GM23338 (cell line): ENCODE results near the gene ELFN2. TPM values are rescaled to one million over a fixed set of nuclear protein-coding genes. Genes with fewer than 3 reads are reported as not detected.

Source experiments
- ATAC-seq: fragments of 200-7000 bp; cut with Tn5 transposase; 3 replicates; pipeline ENCODE4 v1.9.1; 2020
- DNase-seq: peaks from one replicate; pipeline ENCODE4 v3.0.0-alpha.2; 2015; ENCODE audit warnings: low spot score
- H2AFZ ChIP-seq: fragments of 200-600 bp; sonication (generic); 2 replicates; pipeline ENCODE4 v1.8.0; 2016; ENCODE audit warnings: antibody characterized with exemption, mild to moderate bottlenecking, moderate library complexity
- H3F3A ChIP-seq: fragments of 200-600 bp; sonication (generic); replicated peaks from 2 replicates; pipeline ENCODE4 v1.8.0; 2017; ENCODE audit warnings: antibody characterized with exemption, mixed run types, low read depth
- H3K27ac ChIP-seq: fragments of 200-600 bp; sonication (generic); 2 replicates; pipeline ENCODE4 v1.6.1; 2016; ENCODE audit warnings: low read depth
- H3K27me3 ChIP-seq: fragments of 200-600 bp; sonication (generic); 2 replicates; pipeline ENCODE4 v1.8.0; 2016; ENCODE audit warnings: mild to moderate bottlenecking, mixed run types, moderate library complexity; ENCODE audit not compliant: insufficient read depth
- H3K36me3 ChIP-seq: fragments of 200-600 bp; sonication (generic); 2 replicates; pipeline ENCODE4 v1.8.0; 2016; ENCODE audit warnings: mild to moderate bottlenecking; ENCODE audit not compliant: insufficient read depth
- H3K4me1 ChIP-seq: fragments of 200-600 bp; sonication (generic); 2 replicates; pipeline ENCODE4 v1.8.0; 2016; ENCODE audit warnings: mild to moderate bottlenecking, moderate library complexity; ENCODE audit not compliant: insufficient read depth
- H3K4me2 ChIP-seq: fragments of 200-600 bp; sonication (generic); 2 replicates; pipeline ENCODE4 v1.7.1; 2017; ENCODE audit warnings: mixed run types
- H3K4me3 ChIP-seq: fragments of 200-600 bp; sonication (generic); 2 replicates; pipeline ENCODE4 v1.6.1; 2016; ENCODE audit warnings: mixed run types
- H3K79me2 ChIP-seq: fragments of 200-600 bp; sonication (generic); replicated peaks from 2 replicates; pipeline ENCODE4 v1.8.0; 2017; ENCODE audit warnings: mild to moderate bottlenecking; ENCODE audit not compliant: insufficient read depth
- H3K9me2 ChIP-seq: fragments of 200-600 bp; sonication (generic); 2 replicates; pipeline ENCODE4 v1.8.0; 2017; ENCODE audit not compliant: insufficient read depth
- H4K20me1 ChIP-seq: fragments of 200-600 bp; sonication (generic); replicated peaks from 2 replicates; pipeline ENCODE4 v1.8.0; 2017; ENCODE audit warnings: mild to moderate bottlenecking; ENCODE audit not compliant: insufficient read depth
- H3K27ac Mint-ChIP-seq: 2 replicates; pipeline ENCODE4 v1.8.0; 2020; ENCODE audit warnings: inconsistent platforms, mild to moderate bottlenecking, moderate library complexity, mixed read lengths
- H3K27me3 Mint-ChIP-seq: 3 replicates; pipeline ENCODE4 v1.8.0; 2022; ENCODE audit warnings: low read depth, mild to moderate bottlenecking, moderate library complexity, mixed read lengths, inconsistent platforms; ENCODE audit not compliant: insufficient read depth, poor library complexity
- H3K36me3 Mint-ChIP-seq: 3 replicates; pipeline ENCODE4 v1.8.0; 2021; ENCODE audit warnings: low read depth, mild to moderate bottlenecking, inconsistent platforms, moderate library complexity, mixed read lengths
- H3K4me1 Mint-ChIP-seq: 3 replicates; pipeline ENCODE4 v1.8.0; 2020; ENCODE audit warnings: mild to moderate bottlenecking, inconsistent platforms, mixed read lengths
- H3K4me3 Mint-ChIP-seq: 3 replicates; pipeline ENCODE4 v1.8.0; 2021; ENCODE audit warnings: moderate library complexity, mild to moderate bottlenecking, inconsistent platforms, mixed read lengths
- H3K9me3 Mint-ChIP-seq: 3 replicates; pipeline ENCODE4 v1.8.0; 2020; ENCODE audit warnings: moderate library complexity, mild to moderate bottlenecking, inconsistent platforms, mixed read lengths
- EZH2 ChIP-seq: fragments of 200-600 bp; sonication (generic); IDR thresholded peaks from one replicate; pipeline ENCODE4 v1.8.0; 2017; ENCODE audit warnings: antibody characterized with exemption, mild to moderate bottlenecking, low read depth; ENCODE audit not compliant: unreplicated experiment
- NANOG ChIP-seq: IDR thresholded peaks from 2 replicates; pipeline ENCODE4 v1.6.1; 2016; ENCODE audit warnings: antibody characterized with exemption, borderline replicate concordance
- POLR2AphosphoS5 ChIP-seq: IDR thresholded peaks from 2 replicates; pipeline ENCODE4 v1.6.1; 2016; ENCODE audit warnings: antibody characterized with exemption, low read depth
- polyA plus RNA-seq: library from polyadenylated mRNA; unstranded; fragments of >200 nt; fragmentation: Nextera tagmentation; extraction: Ambion mirVana; gene quantifications from 2 replicates; pipeline ENCODE4 v1.2.1, GENCODE V29; 2016
- total RNA-seq: library from RNA; depleted of rRNA; stranded (reverse); fragments of >200 nt; shearing (Covaris generic); gene quantifications from 2 replicates; pipeline ENCODE4 v1.2.3, GENCODE V29; 2014
- TF ChIP-seq, protein P1 (sequence below): IDR thresholded peaks from 2 replicates; pipeline ENCODE4 v1.6.1; 2016; ENCODE audit warnings: antibody characterized with exemption
- TF ChIP-seq, protein P2 (sequence below): IDR thresholded peaks from one replicate; pipeline ENCODE4 v1.6.1; 2018; ENCODE audit warnings: antibody characterized with exemption; ENCODE audit not compliant: unreplicated experiment
- TF ChIP-seq, protein P3 (sequence below): fragments of 250-450 bp; sonication (Bioruptor Pico); IDR thresholded peaks from 2 replicates; pipeline ENCODE4 v1.5.0; 2020; ENCODE audit warnings: mild to moderate bottlenecking, moderate library complexity
- TF ChIP-seq, protein P4 (sequence below), 2 experiments: fragments of 200-600 bp in 1 of 2; sonication (generic) in 1 of 2; conservative IDR thresholded peaks; 2 replicates each; pipeline versions ENCODE4 v1.5.1 to v1.6.1; 2016 to 2017; ENCODE audit warnings: antibody characterized with exemption in 2 of 2, low read depth in 2 of 2, mild to moderate bottlenecking in 2 of 2, moderate library complexity in 1 of 2

Gene ELFN2
- total and polyA plus RNA-seq, 2 experiments from 2014 or later, result 0.18 to 0.35 TPM

DNA sequence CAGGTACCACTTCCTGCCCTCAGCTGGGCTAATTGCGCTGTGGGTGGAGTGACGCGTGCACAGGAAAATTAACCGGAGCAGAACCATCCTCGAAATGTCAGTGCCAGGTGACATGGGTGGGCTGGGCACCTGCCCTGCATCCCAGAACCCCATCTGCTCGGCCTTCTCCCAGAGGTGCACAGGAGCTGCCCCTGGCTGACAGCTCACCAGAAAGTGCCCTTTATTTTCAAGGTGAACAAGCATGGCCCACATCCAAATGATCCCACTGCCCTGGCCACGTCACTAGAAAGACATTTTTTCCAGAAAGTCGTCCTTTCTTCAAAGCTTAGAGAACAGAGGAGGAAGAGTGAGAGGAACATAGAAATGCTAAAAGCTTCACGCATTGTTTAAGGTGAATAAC, 4.1 kb upstream of the ELFN2 start:
- peaks cover 30% of the 10 kb centered on the region for H3K27me3 Mint-ChIP-seq
- Histone ChIP-seq H3K79me2 (no peaks in the 10 kb centered on the region), H3K27ac (no peak overlapping the region), H3K36me3 (no peaks in the 10 kb centered on the region), H3F3A (peaks cover 7% of the 10 kb centered on the region), H3K9me2 (no peaks in the 10 kb centered on the region), H3K4me3 (no peak overlapping the region), H2AFZ (no peak overlapping the region), H3K27me3 (peaks cover 26% of the 10 kb centered on the region), H4K20me1 (no peaks in the 10 kb centered on the region; the same call in 1 of the 2 replicates), H3K4me1 (peaks cover 5% of the 10 kb centered on the region; the same call in 1 of the 2 replicates), H3K4me2 (no peak overlapping the region)
- H3K9me3 Mint-ChIP-seq, result no peaks in the 10 kb centered on the region
- TF ChIP-seq NANOG (no peak), EZH2 (no peak)
- TF ChIP-seq, protein P1, sequence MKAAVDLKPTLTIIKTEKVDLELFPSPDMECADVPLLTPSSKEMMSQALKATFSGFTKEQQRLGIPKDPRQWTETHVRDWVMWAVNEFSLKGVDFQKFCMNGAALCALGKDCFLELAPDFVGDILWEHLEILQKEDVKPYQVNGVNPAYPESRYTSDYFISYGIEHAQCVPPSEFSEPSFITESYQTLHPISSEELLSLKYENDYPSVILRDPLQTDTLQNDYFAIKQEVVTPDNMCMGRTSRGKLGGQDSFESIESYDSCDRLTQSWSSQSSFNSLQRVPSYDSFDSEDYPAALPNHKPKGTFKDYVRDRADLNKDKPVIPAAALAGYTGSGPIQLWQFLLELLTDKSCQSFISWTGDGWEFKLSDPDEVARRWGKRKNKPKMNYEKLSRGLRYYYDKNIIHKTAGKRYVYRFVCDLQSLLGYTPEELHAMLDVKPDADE, result no peak
- H3K4me3 Mint-ChIP-seq, result no peak overlapping the region
- peaks cover 6% of the 10 kb centered on the region for H3K4me1 Mint-ChIP-seq
- H3K36me3 Mint-ChIP-seq, result no peaks in the 10 kb centered on the region
- no peak overlapping the region for H3K27ac Mint-ChIP-seq
- no peak for DNase-seq
- no peak for ATAC-seq

DNA sequence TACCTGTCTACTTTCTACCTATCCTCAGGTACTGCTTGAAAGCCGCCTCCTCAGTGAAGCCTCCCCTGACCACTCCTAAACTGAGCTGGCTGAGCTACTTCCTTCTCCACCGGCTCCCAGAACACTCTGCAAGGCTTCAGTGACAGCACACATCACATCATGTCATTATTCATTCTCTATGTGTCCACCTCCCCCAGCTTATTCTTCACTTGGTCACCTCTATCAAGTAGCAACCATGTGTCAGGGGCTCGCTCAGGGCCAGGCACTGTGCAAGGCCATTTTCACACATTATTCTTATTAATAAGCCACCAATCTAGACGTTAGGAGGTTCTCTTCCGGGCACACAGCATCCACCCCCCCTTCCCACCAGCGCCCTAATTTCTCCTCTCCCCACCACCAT, 3.7 kb upstream of the ELFN2 start:
- Histone ChIP-seq H3K36me3 (no peaks in the 10 kb centered on the region), H3K9me2 (no peaks in the 10 kb centered on the region), H3F3A (peaks cover 7% of the 10 kb centered on the region), H3K4me3 (no peak overlapping the region), H3K79me2 (no peaks in the 10 kb centered on the region), H4K20me1 (no peaks in the 10 kb centered on the region; the same call in 1 of the 2 replicates), H3K27me3 (peaks cover 30% of the 10 kb centered on the region), H2AFZ (no peak overlapping the region), H3K4me1 (peaks cover 8% of the 10 kb centered on the region; the same call in 1 of the 2 replicates), H3K4me2 (no peak overlapping the region), H3K27ac (no peak overlapping the region)
- Mint-ChIP-seq H3K27me3 (peaks cover 34% of the 10 kb centered on the region), H3K4me3 (no peak overlapping the region), H3K9me3 (no peaks in the 10 kb centered on the region), H3K4me1 (peaks cover 10% of the 10 kb centered on the region), H3K27ac (no peak overlapping the region), H3K36me3 (no peaks in the 10 kb centered on the region)
- ATAC-seq, result no peak
- DNase-seq, result no peak
- TF ChIP-seq, protein P2, sequence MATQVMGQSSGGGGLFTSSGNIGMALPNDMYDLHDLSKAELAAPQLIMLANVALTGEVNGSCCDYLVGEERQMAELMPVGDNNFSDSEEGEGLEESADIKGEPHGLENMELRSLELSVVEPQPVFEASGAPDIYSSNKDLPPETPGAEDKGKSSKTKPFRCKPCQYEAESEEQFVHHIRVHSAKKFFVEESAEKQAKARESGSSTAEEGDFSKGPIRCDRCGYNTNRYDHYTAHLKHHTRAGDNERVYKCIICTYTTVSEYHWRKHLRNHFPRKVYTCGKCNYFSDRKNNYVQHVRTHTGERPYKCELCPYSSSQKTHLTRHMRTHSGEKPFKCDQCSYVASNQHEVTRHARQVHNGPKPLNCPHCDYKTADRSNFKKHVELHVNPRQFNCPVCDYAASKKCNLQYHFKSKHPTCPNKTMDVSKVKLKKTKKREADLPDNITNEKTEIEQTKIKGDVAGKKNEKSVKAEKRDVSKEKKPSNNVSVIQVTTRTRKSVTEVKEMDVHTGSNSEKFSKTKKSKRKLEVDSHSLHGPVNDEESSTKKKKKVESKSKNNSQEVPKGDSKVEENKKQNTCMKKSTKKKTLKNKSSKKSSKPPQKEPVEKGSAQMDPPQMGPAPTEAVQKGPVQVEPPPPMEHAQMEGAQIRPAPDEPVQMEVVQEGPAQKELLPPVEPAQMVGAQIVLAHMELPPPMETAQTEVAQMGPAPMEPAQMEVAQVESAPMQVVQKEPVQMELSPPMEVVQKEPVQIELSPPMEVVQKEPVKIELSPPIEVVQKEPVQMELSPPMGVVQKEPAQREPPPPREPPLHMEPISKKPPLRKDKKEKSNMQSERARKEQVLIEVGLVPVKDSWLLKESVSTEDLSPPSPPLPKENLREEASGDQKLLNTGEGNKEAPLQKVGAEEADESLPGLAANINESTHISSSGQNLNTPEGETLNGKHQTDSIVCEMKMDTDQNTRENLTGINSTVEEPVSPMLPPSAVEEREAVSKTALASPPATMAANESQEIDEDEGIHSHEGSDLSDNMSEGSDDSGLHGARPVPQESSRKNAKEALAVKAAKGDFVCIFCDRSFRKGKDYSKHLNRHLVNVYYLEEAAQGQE, result no peak
- TF ChIP-seq, protein P3, sequence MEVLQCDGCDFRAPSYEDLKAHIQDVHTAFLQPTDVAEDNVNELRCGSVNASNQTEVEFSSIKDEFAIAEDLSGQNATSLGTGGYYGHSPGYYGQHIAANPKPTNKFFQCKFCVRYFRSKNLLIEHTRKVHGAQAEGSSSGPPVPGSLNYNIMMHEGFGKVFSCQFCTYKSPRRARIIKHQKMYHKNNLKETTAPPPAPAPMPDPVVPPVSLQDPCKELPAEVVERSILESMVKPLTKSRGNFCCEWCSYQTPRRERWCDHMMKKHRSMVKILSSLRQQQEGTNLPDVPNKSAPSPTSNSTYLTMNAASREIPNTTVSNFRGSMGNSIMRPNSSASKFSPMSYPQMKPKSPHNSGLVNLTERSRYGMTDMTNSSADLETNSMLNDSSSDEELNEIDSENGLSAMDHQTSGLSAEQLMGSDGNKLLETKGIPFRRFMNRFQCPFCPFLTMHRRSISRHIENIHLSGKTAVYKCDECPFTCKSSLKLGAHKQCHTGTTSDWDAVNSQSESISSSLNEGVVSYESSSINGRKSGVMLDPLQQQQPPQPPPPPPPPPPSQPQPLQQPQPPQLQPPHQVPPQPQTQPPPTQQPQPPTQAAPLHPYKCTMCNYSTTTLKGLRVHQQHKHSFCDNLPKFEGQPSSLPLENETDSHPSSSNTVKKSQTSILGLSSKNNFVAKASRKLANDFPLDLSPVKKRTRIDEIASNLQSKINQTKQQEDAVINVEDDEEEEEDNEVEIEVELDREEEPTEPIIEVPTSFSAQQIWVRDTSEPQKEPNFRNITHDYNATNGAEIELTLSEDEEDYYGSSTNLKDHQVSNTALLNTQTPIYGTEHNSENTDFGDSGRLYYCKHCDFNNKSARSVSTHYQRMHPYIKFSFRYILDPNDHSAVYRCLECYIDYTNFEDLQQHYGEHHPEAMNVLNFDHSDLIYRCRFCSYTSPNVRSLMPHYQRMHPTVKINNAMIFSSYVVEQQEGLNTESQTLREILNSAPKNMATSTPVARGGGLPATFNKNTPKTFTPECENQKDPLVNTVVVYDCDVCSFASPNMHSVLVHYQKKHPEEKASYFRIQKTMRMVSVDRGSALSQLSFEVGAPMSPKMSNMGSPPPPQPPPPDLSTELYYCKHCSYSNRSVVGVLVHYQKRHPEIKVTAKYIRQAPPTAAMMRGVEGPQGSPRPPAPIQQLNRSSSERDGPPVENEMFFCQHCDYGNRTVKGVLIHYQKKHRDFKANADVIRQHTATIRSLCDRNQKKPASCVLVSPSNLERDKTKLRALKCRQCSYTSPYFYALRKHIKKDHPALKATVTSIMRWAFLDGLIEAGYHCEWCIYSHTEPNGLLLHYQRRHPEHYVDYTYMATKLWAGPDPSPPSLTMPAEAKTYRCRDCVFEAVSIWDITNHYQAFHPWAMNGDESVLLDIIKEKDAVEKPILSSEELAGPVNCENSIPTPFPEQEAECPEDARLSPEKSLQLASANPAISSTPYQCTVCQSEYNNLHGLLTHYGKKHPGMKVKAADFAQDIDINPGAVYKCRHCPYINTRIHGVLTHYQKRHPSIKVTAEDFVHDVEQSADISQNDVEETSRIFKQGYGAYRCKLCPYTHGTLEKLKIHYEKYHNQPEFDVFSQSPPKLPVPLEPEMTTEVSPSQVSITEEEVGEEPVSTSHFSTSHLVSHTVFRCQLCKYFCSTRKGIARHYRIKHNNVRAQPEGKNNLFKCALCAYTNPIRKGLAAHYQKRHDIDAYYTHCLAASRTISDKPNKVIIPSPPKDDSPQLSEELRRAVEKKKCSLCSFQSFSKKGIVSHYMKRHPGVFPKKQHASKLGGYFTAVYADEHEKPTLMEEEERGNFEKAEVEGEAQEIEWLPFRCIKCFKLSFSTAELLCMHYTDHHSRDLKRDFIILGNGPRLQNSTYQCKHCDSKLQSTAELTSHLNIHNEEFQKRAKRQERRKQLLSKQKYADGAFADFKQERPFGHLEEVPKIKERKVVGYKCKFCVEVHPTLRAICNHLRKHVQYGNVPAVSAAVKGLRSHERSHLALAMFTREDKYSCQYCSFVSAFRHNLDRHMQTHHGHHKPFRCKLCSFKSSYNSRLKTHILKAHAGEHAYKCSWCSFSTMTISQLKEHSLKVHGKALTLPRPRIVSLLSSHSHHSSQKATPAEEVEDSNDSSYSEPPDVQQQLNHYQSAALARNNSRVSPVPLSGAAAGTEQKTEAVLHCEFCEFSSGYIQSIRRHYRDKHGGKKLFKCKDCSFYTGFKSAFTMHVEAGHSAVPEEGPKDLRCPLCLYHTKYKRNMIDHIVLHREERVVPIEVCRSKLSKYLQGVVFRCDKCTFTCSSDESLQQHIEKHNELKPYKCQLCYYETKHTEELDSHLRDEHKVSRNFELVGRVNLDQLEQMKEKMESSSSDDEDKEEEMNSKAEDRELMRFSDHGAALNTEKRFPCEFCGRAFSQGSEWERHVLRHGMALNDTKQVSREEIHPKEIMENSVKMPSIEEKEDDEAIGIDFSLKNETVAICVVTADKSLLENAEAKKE, result no peak
- TF ChIP-seq, protein P1, result no peak
- TF ChIP-seq, protein P4, sequence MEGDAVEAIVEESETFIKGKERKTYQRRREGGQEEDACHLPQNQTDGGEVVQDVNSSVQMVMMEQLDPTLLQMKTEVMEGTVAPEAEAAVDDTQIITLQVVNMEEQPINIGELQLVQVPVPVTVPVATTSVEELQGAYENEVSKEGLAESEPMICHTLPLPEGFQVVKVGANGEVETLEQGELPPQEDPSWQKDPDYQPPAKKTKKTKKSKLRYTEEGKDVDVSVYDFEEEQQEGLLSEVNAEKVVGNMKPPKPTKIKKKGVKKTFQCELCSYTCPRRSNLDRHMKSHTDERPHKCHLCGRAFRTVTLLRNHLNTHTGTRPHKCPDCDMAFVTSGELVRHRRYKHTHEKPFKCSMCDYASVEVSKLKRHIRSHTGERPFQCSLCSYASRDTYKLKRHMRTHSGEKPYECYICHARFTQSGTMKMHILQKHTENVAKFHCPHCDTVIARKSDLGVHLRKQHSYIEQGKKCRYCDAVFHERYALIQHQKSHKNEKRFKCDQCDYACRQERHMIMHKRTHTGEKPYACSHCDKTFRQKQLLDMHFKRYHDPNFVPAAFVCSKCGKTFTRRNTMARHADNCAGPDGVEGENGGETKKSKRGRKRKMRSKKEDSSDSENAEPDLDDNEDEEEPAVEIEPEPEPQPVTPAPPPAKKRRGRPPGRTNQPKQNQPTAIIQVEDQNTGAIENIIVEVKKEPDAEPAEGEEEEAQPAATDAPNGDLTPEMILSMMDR (conservative IDR thresholded peaks at IDR 0.05; ENCODE audit: low read depth in 2 of 2), result no peak
- TF ChIP-seq NANOG, result no peak
- TF ChIP-seq POLR2AphosphoS5, result no peak
